ENCODE results near the gene TMEM132D.

Gene TMEM132D

GRCh38 chr12:129337413-129337812 is 566.4 kb downstream of the TMEM132D start:
- DNase-seq (ENCODE audit: low read depth): no peak

DNA sequence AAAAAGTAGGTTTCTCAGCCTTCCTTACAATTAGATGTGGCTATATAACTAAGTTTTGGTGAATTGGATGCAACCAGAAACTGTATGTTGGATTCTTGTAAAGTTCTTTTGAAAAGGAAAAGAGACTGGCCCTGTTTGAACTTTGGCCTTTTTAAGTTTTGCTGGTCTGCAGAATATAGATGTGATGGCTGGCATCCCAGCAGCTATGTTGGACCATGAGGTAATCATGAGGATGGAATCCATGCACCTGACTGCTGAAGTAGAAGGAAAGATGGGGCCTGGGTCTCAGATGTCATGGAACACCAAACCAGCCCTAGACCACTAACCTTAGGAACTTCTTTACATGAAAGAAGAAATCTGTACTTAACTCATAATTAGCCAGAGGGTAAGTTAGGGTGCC is 568.1 kb downstream of the TMEM132D start:
- DNase-seq (ENCODE audit: low read depth): no peak

DNA sequence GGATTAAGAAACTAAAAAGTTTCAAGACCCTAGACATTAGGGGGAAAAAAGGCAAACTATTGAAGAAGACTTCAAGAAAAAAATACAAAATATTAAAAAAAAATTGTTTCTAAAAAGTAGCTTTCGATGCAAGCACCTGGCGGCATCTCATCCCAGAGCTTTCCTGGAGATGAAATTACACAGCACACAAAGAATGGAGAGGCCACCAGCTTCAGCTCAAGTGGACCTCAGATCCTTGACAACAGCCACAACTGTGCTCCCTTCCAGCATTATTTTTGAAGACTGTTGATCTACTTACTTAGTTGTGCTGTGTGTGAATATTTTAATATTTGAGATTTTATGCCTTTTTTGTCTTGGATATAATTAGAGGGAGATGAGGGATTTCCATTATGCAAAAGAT is 571.5 kb downstream of the TMEM132D start:
- no peak for DNase-seq (ENCODE audit: low read depth)

- no peak for DNase-seq (ENCODE audit: low read depth)
Observed at GRCh38 chr12:129331356-129332085, 572.3 kb downstream of the TMEM132D start.

DNA sequence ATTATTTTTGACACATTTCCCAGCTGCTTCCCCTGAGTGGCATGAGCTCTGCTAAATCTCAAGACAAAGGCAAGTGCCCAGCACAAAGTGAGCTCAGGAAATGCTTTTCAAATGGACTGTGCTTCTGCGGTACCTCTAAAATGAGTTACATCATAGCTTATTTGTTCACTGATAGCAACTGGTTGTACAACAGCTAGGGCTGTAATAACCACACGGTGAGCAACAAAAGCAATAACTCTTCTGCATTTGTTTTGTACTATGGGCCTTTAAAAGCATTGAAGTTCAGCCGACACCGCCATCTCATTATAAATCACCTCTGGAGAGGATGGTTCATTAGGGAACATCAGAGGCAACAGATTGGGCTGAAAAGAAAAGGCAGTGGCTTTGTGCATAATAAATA is 575.6 kb downstream of the TMEM132D start:
- no peak for DNase-seq (ENCODE audit: low read depth)

DNA sequence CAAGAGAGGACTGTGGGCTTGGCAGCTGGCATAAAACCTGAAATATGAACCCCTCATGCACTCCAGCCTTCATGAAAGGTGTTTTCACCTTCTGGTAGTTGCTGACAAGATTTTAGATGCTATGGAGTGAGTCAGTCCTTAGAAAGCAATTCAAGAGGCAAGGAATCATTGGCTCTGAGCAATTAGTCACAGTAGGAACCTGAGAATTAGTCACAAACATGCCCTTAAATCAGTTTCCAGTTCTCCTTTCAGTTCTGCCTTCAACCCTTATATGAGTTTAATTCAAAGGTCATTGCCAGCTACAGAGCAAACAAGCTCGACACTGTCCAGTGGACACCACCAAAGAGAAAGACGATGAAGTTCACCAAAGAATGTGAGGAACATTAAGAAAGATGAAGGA is 578.3 kb downstream of the TMEM132D start:
- no peak for DNase-seq (ENCODE audit: low read depth)

DNA sequence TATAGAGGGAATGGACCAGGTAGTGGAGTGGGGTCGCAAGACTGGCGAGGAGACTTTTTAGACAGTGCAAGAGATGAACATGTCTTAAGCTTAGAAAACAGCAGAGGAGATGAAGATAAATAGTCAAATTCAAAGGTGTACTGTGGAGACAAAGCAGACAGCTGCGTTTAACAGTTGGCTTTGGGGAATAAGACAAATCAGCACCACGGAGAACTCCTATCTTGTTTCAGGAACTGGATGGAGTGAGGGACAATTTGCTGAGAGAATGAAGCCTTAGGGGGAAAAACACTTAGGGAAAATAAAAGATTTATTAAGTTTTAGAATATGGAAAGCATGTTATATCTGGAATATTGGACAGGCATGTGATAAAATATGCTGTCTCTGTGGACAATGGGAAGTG is 591.8 kb downstream of the TMEM132D start:
- DNase-seq (ENCODE audit: low read depth): no peak

- no peak for DNase-seq (ENCODE audit: low read depth)
Observed at GRCh38 chr12:129310346-129310745, 593.5 kb downstream of the TMEM132D start.

DNA sequence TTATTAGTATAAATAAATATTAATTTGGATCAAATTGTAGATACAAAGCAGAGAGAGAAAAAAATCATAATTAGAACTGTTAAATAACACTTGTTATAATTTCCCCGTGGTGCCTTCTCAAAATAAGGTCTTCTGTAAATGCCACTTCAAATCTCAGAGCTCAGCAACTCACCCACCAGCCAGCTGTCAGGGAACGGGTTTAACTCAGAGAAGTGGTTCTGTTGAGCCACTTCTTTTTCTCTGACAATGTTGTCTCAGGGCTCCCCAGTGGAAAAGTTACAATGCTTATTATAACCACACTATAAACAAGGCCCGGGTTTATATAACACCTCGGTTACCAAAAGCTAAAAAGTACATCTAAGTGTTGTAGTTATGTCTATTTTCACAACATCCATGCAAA is 598.0 kb downstream of the TMEM132D start:
- DNase-seq (ENCODE audit: low read depth): no peak

GRCh38 chr12:129304529-129304928 is 599.3 kb downstream of the TMEM132D start:
- no peak for DNase-seq (ENCODE audit: low read depth)

DNA sequence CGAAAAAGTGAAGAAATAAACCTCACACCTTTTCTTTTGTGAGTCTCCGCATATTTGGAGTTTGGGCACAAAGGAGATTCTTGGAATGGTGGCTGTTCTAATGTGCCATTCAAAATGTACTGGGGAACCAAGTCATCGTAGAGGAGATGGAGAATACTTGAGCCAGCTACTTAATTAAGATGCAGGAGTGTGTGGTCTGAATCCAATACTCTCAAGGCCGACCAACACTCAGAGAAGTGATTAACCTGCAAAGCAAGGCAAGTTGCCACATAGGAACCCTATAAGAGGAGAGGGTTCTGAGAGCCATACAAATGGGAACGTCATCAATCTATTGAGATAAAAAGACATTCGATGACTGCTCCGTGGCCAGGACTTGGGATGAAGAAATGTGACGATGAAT is 603.8 kb downstream of the TMEM132D start:
- no peak for DNase-seq (ENCODE audit: low read depth)

- DNase-seq (ENCODE audit: low read depth): no peak
Observed at GRCh38 chr12:129298921-129299320, 604.9 kb downstream of the TMEM132D start.

- DNase-seq (ENCODE audit: low read depth): no peak
Observed at GRCh38 chr12:129296671-129297070, 607.2 kb downstream of the TMEM132D start.

DNA sequence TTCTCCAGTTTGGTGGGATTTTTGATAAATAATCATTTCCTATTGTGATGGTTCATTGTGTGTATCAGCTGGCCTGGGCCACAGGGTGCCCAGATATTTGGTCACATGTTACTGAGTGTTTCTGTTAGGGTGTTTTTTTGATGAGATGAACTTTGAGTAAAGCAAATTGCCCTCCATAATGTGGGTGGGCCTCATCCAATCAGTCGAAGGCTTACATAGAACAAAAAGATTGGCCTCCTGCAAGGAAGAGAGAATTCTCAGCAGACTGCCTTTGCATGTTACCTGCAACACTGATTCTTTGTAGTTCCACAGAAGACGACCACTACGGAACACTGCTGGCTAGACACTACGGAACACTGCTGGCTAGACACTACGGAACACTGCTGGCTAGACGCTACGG is 609.0 kb downstream of the TMEM132D start:
- no peak for DNase-seq (ENCODE audit: low read depth)

- no peak for DNase-seq (ENCODE audit: low read depth)
Observed at GRCh38 chr12:129279771-129280170, 624.1 kb downstream of the TMEM132D start.

GRCh38 chr12:129276361-129277060 is 627.3 kb downstream of the TMEM132D start:
- no peak for DNase-seq (ENCODE audit: low read depth)

GRCh38 chr12:129269756-129270495 is 633.9 kb downstream of the TMEM132D start:
- DNase-seq (ENCODE audit: low read depth): no peak

DNA sequence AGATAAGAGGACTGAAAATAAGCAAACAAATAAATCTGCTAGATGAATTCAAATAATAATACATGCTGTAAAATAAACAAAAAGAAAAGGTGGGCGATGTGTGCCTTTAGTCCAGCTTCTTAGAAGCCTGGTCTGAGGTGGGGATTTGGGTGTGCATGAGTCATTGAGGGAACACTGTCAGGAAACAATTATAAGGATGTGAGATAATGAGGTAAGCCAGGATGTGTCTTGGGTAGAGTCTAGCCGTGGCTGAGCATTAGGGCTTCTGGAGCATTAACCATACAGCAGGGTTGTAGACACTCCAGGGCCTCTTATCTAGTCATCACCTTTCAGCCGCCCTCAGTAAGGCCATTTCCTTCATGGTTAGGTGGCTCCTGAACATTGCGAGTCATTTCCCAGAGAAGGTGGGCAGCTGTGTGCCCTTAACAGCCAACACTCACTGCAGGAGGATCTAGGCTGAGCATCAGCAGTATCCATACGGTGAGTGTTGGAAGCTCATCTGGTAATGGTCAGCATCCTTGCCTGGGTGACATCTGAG is 645.0 kb downstream of the TMEM132D start:
- DNase-seq (ENCODE audit: low read depth): no peak

DNA sequence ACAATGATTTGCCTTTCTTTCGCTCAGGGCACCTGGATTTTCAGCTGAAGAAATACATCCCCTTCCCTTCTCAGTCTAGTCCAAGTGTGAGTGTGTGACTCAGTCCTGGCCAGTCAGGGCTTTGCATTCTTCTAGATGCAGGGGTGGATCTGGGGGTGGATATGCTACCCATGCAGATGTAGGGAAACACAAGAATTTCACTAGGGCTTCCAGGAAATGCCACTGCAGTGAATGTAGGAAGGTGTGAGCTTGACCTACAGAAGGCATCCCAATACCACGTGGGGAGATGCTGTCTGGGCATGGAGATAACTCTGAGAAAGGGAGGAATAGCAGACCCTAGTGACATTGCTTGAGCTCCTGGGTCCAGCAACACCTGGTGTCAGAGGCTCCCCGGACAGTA is 646.3 kb downstream of the TMEM132D start:
- DNase-seq (ENCODE audit: low read depth): no peak

GRCh38 chr12:129246630-129247029 is 657.2 kb downstream of the TMEM132D start:
- no peak for DNase-seq (ENCODE audit: low read depth)

DNA sequence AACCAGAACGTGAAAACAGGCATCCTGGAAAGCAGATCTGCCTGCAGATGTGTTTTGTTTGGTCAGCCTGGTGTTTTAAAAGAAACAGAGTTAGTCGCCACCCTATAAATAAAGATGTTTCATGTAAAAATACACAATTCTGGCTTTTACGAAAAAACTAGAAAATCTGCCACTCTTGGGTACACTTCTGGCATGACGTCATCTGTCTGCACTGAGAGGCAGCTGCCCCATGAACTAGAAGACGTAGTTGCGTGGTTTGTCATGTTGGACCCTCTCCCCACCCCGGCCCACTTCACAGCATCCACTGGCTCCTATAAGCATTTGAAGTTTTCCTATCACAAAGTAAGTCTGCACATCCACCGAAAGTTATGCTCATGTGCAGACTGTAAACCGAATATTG is 658.1 kb downstream of the TMEM132D start:
- no peak for DNase-seq (ENCODE audit: low read depth)

- DNase-seq (ENCODE audit: low read depth): no peak
Observed at GRCh38 chr12:129241852-129242251, 662.0 kb downstream of the TMEM132D start.

GRCh38 chr12:129237881-129238280 is 665.9 kb downstream of the TMEM132D start:
- DNase-seq (ENCODE audit: low read depth): no peak

All from iris pigment epithelial cell (primary cell).